Suppressor macrophage treated with lipopolysaccharide for 4 hours (primary cell): ENCODE data around the gene CCDC149.
"Not testable (repeated sequence)": the region's sequence is repeated elsewhere in the genome, so short reads cannot be mapped to it uniquely, and the experiment has no call there.

Source experiments
- DNase-seq: peaks from one replicate; pipeline ENCODE4 v3.0.0-alpha.2; 2020

Gene CCDC149

DNA sequence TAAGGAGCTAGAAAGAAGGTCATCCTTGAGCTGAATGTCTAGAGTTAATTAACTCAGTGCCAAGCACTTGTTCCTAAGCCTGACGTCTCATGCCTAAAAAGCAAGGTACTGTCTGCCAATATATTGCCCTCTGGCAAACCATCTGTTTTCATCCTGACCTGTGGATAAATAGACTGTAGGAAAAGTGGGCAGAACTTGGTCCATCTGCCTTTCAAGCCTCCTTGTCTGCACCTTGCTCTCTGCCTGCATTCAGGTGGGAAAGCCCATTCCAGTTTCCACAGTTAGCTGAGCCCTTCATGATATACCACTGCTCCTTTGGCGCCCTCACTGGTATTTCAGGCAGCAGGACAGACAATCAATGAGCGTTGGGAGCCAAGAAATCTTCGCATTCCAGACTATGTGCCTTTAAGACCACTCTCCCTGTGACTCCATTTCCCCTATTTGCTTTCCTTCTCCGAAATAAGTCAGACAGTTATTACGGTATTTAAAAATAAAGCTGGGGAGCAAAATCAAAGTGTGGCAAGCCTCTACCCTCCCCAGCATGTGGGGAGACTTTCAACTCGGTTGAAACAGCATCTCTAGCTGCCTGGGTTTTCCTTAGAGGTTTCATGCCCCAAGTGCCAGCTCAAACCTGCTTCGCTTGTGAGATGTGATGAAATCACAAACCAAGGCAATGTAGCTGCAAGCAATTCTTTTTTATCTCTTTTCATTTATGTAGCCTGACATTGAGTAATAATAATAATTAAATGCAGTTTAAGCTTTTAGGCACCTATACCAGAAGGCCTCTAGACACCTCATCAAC lies 2.5 kb upstream of the CCDC149 start:
- no peak for DNase-seq

DNA sequence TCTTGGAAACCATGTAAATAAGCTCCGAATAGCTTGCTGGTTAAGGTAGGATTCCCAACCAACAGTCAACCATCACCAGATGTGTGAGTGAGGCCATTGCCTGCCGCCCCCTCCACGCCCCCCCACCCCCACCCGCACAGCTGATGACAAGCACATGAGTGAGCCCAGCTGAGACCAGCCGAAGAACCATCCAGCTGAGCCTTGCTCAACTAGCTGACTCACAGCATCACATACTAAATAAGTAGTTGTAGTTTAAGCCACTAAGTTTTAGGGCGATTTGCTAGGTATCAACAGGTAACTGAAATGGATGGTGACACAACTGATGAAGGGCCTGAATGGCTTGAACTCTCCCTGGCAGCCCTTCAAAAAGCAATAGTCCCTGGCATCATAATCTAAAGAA lies 1.6 kb upstream of the CCDC149 start:
- no peak for DNase-seq

DNA sequence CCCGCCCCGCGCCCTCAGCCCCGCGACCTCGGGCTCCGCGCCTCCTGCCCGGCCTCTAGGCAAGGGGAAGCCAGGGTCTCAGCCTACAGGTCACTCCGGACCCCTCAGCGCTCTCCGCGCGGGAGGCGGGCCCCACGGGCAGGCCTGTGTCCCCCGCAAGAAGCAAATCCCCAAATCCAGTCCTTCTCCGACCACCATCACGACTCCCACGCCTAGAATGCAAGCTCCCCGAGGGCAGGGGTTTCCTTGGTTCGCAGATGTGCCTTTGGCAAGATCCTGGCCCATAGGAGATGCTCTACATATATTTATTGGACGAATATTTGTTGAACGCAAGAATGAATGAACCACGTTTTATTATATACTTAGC lies 260 bp upstream of the CCDC149 start:
- no peak for DNase-seq

DNA sequence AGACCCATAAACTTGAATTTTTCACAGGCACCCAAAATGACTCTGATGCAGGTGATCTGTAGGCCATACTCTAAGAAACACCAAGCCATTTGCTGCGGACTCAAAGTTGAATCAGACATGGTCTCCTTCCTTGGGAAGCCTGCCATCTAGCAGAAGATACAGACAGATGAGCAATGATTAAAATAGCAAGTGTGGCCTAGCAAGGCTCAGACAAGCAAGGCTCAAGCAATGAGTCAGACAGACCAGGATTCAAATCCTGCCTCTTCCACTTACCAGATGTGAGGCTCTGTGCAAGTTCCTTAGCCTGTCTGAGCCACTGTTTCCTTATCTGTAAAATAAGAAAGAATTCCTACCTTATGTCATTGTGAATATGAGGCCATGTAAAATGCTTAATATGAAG lies 2.3 kb downstream of the CCDC149 start:
- DNase-seq, result no peak

DNA sequence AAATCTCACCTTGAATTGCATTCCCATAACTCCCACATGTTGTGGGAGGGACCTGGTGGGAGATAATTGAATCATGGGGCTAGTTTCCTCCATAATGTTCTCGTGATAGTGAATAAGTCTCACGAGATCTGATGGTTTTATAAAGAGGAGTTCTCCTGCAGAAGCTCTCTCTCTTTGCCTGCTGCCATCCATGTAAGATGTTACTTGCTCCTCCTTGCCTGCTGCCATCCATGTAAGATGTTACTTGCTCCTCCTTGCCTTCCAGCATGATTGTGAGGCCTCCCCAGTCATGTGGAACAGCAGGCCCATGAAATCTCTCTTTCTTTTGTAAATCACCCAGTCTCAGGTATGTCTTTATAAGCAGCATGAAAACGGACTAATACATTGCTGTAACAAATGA lies 3.2 kb downstream of the CCDC149 start:
- DNase-seq, result not testable (repeated sequence)

DNA sequence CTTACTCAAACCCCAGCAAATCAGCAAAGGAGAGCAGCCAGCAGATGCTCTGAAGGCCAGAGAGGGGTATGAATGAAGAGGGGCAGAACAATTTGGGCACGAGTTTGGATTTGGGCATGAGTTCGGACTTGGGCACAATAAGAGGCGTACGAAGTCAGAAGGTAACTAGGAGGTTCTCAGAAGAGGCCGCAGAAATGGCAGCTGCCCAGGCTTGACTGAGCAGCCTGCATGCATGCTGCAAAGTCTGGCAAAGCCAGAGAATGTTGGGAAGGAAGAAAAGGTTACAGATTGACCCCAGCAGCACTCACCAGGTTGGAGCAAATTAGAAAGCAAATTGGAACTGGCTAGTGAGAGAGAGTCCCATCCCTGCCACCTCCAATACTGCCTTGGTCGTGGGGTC lies 15.2 kb downstream of the CCDC149 start:
- DNase-seq, result no peak

DNA sequence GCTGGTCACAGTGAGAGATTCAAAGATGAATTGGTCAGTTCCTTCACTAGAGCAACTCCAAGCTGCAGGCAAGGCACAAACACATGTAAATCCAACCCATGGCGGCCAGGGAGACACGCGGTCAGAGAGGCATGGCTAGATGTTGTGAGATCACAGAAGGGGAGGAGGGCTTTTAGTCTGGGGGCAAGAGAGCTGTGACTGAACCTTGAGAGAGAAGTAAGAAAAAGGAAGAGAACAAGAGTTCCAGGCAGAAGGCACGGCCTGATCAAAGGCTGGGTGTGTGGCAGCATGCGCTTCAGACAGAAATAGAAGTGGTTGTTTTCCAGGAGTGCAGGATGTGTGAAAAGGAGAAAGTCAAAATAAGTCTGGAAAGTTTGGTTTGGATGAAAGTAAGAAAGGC lies 15.9 kb downstream of the CCDC149 start:
- DNase-seq, result no peak

DNA sequence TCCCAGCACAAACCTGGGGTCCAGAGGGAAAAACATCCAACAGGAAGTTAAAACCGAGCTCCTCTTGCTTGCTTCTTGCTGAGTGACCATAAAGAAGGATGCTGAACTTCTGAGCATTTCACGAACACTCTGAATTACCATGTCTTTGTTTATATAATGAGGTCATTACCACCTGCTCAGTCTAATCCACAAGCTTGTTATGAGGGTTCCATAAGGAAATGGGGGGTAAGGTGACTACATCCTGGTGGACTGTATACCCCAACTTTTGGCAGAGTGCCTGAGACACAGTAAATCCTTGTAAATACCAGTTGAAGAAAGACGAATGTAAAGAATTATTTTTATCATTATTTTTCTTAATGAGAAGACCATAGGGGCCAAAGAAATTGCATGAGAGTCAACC lies 16.8 kb downstream of the CCDC149 start:
- no peak for DNase-seq

DNA sequence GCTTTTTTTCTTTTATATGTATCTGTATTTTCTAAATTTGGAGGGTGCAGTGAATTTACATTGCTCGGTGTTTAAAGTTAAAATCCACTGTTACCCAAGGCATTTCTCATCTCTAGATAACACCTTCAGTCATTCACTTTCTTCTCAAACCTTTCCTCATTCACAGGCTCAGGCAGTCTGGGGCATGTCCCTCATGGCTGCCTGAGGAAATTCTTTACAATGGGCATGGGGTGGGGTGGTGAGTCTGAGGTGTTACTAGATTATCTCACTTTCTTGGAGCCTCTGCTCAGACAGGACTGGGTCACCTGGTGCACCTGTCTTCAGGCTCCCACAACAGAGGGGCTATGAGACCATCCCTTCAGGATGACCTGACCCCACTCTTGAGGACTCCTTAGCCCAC lies 17.4 kb downstream of the CCDC149 start:
- no peak for DNase-seq

DNA sequence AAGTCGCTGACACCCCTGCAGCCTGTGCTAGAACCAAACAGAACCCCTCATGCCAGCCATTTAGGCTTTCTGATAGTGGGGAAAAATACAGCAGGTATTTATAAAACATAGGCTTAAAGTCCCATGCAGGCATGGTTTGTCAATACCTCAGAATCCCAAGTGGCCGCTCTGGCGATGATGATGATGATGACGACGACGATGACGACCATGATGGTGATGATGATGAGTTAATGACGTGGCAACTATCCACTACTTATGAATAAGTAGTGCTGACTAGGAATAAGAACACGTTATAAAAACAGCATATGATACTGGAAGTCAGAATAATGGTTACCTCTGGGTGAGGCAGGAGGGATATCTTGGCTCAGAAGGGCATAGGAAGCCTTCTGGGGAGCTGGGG lies 18.0 kb downstream of the CCDC149 start:
- DNase-seq, result no peak

DNA sequence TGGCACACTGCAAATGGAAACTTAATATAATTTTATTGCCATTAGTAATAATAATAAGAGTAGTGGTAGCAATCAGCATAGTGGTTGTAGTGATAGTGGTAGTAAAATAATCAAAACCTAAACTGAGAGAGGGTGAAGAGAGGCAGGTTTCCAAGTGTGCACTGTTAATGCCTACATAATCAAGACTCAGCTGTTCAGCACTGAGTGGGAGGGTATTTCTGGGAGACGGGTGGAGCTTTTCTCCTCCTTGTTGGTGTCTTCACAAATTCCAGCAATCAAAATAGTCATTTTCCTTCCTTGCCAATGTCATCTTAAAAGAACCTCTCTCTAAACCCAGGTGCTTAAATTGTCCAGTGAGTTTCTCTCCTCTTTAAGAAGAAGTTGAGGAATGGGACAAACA lies 18.6 kb downstream of the CCDC149 start:
- DNase-seq, result no peak

DNA sequence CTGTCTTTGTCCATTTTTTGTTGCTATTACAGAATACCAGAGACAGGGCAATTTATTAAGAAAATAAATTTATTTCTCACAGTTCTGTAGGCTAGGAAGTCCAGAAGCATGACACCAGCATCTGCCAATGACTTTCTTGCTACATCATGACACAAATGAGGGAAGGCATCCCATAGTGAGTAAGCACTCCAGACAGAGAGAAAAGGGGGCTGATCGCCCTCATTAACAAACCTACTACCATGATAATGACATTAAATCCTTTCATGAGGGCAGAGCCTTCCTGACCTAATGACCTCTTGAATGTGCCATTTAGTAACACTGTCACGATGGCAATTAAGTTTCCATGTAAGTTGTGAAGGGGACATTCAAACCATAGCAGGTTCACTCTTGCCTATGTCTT lies 20.1 kb downstream of the CCDC149 start:
- DNase-seq, result no peak

DNA sequence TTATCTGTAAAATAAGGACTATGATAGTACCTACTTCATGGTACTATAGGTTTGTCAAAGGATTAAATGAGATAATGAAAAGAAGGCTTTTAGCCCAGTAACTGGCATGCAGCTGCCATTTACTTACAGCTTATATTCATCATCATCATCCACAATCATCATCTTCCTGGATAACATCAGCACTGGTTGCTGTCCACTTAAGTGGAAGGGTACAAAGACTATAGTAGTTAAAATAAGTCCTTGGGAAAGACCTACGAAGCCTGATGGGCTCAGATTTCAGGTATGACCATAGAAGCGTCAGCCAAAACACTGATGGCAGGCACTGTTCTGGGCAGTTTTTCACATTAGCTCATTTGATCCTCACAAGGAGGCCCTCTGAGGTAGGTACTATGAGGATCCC lies 20.6 kb downstream of the CCDC149 start:
- DNase-seq, result no peak

DNA sequence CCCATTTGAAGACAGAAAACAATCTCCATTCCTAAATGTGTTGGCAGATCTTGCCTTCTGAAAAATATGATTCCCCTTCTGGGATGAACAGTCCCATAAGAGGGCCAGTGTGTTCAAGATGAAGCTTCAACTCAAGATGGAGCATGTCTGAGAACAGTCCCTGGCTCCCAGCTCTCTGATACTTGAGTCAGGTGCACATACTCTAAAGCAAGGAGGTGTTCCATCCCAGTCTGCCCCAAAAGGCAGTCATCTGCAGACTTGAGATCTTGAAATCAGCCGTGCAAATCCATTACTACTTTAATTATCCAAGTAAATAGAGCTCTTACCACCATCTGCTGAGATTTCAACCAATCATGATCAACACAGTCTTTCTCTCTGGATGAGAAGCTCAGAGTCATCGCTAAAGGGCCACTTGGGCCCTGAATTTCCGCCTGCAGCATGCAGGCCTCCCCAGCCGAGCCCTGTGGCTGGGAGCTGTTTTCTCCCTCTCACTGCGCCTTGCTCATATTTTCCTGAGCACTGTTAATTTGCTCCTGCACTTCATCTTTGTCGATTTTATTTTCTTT lies 22.2 kb downstream of the CCDC149 start:
- no peak for DNase-seq

DNA sequence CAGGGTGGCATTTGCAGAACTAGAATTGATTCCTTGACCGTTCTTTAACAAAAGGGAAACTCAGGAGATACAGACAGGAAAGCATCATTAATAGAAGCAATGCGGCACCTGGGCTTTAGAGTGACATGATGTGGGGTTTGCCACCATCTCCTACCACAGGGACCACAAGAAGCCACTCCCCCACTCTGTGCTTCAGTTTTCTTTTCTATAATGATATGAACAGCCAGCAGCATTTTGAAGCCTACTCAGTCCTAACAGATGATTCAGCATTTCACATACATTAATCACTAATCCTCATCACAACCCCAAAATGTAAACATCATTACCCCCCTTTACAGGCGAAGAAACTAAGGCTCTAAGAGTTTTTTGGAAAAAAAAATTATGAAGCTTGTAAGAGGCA lies 22.9 kb downstream of the CCDC149 start:
- no peak for DNase-seq

DNA sequence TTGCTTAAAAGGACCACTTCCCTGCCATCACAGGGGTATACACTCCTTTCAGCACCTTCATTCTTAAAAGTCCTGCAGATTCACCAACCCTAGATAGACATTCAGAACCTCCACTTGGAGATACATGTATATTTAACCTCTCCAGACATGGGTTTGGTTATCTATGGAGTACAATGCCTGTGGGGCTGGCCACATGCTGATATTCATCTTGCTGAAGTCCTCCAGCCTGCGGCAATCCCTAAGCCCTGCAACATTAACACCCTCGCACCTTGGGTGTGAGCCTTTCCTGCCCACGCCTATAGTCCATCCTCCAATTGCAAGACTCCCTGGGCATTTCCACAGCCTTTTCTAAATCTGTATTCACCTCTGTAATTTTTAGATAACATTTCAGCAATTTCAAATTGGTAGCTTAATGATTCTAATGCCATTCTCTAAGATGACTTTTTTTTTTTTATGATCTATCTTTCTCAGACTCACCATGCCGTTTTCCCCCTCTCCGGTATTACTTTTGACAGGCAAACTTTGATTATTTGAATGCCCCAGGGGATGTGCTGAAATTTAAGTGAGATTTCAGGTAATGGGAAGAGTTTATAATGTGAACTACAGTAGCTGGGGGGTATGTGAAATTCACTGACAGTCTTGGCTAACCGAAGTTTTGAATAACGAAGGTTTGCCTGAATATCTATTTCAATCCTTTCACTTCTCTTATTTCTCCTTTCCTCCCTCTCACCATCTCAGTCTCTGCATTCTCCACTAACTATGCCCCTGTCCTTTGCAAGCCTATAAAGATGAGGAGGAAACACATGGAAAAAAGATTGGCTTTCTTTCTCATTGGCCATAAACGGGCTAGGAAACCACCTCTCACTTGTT lies 24.1 kb downstream of the CCDC149 start:
- no peak for DNase-seq

DNA sequence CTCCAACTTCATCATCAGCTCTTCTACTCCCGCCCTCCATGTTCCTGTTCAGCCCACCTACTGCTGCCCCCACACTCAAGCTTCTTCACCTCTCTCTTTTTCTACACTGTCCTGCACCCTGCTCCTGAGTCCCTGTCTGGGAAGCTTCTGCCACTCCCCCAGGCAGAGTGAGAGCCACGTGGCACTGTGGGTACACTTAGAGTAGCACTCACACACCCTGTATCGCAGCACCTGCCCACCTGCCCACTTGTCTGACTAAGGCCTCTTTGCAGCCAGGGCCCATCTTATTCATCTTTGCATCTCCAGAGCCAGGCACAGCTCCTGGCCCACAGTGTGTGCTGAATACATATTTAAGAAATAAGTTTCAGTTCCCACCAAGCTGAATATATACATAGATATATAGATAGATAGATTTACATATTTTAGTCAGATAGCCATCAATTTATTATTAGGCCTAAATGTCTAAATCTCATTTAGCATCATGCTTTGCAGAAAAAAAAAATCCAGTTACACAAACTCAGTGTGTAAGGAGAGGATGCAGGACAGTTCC lies 24.9 kb downstream of the CCDC149 start:
- no peak for DNase-seq

DNA sequence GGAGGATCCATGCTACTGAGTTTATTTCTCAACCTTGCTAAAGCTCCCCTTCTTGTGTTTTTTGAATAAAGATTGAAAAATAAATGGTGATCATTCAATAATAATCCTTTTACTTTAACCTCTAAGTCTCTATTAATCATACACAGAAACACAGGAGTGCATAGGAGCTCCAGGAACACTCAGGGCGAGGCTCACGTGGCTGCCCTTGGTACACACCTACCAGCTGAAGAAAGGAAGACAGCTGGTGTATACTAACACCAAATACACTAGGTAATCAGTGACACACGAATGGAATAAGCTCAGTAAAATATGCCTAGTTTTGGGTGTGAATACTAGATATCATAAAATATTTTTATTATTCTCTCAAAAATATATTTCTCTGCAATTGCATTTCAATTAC lies 26.2 kb downstream of the CCDC149 start:
- no peak for DNase-seq

DNA sequence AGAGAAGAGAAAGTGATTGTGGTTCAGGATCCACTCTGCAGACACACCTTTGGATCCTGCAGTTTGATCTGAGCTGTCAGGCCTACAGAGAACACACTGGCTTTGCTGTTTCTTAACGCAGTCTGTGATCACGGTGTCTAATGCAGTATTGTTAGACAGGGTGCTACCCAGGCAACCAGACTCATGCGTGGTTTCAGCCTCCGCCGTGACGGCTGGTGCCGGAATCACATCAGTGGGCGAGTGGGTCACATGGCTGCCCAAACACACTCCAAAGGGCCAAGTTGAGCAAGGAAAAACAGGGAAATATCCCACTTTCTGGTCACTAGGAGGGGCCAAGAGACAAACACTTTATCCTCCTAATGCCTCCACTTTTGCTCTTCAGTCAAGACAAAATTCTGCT lies 27.5 kb downstream of the CCDC149 start:
- DNase-seq, result no peak

DNA sequence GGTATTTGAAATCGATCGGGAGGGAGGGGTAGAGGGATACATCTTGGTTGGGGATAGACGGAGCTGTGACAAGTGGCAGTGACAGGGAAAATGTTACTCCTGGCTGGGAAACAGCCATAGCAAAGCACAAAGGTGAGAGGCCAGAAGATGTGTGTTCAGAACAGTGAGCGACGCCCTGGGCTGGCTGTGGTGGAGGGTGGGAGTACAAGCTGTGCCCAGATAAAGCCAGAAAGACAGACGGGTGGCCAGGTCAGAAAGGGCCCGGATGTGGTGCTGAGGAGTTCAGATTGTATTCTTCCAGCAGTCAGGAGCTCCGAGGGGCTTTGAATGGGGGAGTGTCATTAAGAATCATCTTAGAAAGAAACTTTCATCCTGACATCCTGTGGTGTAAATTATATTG lies 27.9 kb downstream of the CCDC149 start:
- no peak for DNase-seq

DNA sequence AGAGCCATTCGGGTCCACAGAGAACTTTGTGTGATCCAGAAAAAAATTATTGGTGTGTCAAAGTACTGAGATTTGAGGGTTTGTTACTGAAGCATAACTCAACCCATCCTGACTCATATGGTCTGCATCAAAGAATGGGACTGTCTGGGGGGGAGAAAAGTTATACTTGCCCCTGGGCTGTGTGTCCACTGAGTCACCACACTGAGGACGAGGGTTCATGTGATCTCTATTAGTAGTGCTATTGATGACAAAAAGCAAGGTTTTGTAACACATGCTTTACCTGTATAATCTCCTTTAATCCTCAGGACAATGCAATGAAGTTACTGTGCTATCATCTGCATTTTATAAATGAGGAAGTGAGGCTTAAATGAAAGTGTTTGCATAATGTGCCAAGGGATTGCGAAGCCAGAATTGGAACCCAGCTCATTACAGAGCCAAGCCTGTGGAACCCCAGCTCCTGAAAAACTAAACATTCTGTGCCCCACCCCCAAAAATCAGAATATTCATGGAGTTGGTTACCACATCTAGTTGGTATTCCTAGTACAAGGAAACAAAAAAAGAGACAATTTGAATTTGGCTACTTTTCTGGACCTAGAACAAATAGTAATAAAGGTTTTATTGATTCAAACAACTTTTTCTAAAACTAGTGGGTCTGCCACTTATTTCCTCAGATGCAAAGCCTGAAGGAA lies 31.2 kb downstream of the CCDC149 start:
- peak; percentile 44 for DNase-seq

DNA sequence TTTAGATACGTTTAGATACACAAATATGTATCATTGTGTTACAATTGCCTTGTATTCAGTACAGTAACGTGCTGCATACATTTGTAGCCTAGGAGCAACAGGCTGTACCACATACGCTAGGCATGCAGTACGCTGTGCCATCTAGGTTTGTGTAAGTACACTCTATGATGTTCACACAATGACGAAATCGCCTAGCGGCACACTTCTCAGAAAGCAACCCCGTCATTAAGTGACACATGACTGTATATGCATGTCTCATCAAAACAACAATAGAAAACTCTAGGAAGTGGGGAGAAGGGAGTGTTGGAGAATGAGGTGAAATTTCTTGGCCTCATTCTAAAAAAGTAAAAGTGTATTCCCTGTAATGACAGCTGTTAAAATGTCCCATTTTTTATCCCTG lies 32.7 kb downstream of the CCDC149 start:
- DNase-seq, result peak; percentile 79

DNA sequence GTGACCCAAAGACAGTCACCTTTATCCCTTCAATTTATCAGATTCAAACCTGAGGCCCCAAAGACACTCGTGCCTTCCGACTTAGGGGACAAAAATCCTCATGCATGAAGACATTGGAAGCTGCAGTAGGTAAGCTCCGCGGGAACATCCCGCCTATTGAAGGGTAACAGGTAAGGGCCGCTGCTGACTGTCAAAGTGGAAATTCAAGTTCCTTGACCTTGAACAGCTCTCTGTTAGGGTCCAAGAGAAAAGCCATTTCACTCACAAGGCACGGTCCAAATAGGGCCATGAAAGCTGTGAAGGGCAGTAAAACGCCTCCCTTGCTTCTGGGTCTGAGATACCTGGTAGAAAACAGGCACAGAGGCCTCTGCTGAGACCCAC lies 34.2 kb downstream of the CCDC149 start:
- no peak for DNase-seq
